ENCODE data around the gene DERL2.

Gene DERL2

DNA sequence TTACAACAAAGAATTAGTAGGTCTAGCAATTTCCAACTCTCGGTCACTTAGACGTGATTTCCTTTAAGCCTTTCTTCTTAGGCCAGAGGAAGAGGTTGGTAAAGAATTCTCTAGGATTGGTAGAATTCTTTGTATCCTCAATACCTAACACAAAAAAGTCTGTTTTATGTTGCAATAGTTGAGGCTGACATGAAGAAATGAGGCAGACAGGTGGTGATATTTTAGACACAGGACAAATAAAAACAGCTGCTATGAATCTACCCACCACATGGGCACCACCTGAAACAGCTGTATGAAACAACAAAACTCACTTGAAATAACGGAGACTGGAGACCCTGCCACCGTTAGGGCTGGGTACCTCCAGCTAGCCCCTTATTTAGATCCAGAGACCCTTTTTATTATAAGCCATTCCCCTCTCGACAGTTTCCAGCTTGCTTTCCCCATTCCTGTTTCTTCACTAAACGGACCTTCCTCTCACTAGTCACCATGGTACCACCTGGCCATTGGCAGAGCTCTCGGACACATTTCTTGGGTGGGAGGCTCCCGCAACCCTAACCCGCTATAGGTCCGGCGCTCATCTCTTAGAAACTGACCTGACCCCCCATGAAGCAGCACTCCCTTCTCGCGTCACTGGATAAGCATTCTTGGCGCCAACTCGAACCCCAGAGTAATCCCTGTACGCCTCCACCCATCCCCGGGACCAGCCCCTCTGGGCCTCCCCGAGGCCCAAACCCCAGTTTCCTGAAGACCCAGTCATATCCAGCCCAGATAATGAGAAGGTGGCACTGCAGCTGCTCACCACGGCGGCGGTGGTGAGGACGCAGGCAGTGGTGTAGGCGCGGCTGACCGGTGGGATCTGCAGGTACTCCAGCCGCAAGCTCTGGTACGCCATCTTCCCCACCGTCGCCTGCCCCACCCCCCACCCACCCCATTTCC, at the start of gene DERL2:
Gene DERL2 (minus strand): TSS at position 909 of the 936 bp plus-strand sequence. CDS start 17 bp downstream, at position 892.
- DNase-seq (ENCODE audit: low read depth in 2 of 3, low spot score in 2 of 3): no peak

DNA sequence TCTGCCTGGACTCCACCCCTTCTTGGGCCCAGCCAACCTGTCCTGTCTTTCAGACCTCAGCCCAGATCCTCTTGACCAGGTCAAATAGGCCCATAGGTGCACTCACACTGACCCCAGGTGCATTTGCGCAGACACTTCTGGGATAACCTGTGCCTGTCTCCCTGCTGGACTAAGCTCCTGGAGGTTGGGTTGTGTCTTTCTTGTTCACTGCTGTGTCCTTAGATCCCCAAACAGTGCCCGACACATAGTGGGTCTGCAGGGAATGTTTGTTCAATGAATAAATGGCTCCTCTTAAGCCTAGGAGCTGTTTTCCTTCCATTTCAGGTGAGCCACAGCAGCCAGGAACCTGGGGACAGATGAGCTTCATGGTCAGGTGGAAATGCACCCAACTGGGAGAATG, 49.5 kb upstream of the DERL2 start:
- no peak for DNase-seq (ENCODE audit: low read depth in 2 of 3, low spot score in 2 of 3)

DNA sequence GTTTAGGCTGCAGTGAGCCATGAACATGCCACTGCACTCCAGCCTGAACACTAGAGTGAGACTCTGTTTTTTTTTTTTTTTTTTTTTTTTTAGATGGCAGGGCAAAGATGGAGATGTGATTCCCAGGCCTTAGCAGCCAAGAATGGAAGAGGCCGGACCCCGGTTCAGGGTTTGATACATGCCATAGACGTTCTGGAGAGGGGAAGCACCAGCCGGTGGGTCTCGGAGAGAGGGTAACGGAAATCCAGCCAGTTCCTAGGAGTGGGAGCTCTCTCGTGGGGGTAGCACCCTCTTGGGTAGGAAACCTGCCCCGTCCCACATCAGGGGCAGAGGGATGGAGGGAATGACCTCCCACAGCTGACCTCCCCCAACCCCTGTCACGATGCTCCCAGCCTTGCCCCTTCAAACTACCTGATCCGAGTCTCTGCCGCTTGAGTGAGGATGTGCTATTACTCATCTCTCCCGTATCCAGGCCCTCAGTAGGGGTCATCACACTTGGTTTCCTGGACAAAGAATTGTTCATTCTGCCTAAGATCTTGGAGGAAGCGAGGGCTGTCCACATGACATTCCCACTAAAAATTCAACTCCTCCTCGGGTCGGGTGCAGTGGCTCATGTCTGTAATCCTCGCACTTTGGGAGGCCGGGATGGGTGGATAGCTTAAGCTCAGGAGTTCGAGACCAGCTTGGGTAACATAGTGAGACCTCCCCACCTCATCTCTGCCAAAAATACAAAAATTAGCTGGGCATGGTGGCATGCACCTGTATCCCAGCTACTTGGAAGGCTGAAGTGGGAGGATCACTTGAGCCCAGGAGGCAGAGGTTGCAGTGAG, 47.7 kb upstream of the DERL2 start:
- DNase-seq (ENCODE audit: low read depth in 2 of 3, low spot score in 2 of 3): no peak

DNA sequence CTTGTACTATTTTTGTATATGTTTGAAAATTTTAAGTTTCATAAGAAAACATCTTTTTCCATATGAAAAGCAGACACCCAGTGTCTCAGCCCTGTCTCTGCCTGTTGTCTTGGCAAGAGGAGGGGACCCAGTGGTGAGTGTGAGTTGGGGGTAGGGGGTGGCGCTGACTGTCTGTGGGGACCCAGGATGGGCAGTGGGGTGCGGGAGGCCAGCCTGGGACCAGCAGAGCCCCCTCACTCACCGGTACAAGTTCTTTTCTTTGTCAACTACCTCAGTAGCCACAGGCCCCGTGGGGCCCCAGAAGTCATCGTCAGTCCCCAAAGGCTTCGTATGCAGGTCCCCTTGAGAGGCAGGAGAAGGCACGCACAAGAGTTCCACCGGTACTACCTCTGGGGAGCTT, 46.6 kb upstream of the DERL2 start:
- no peak for DNase-seq (ENCODE audit: low read depth in 2 of 3, low spot score in 2 of 3)

DNA sequence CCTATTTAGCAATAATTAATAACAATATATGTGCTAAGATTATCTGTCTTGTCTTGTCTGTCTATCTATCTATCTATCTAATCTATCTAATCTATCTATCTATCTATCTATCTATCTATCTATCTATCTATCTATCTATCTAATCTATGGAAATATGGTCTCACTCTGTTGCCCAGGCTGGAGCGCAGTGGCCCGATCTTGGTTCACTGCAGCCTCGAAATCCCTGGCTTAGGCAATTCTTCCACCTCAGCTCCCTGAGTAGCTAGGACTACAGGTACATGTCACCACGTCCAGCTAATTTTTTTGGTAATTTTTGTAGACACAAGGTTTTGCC, 45.1 kb upstream of the DERL2 start:
- no peak for DNase-seq (ENCODE audit: low read depth in 2 of 3, low spot score in 2 of 3)

- DNase-seq (ENCODE audit: low read depth in 2 of 3, low spot score in 2 of 3): no peak
Observed at GRCh38 chr17:5530265-5531084, 44.5 kb upstream of the DERL2 start.

- no peak for DNase-seq (ENCODE audit: low read depth in 2 of 3, low spot score in 2 of 3)
Observed at GRCh38 chr17:5527601-5528250, 41.7 kb upstream of the DERL2 start.

- DNase-seq (ENCODE audit: low read depth in 2 of 3, low spot score in 2 of 3): peak; percentile 34 to 55 (median 44)
Observed at GRCh38 chr17:5526821-5527598, 41.0 kb upstream of the DERL2 start.

- no peak for DNase-seq (ENCODE audit: low read depth in 2 of 3, low spot score in 2 of 3)
Observed at GRCh38 chr17:5523249-5523648, 37.3 kb upstream of the DERL2 start.

DNA sequence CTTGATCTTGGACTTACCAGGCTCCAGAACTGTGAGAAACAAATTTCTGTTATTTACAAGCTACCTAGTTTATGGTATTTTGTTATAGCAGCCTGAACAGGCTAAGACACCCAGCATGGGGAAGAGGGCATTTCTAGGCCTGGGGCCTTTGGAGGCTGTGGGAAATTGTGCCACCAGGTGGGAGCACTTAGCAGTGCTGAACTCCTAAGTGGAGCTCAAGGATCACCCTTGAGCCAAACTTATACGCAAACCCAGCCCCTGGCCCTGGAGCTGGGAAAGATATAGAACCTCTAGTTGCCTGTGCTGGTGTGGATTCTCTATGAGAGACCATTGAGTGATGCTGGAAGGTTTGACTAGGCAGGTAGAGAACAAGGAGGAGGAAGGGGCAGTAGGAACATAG, 36.5 kb upstream of the DERL2 start:
- no peak for DNase-seq (ENCODE audit: low read depth in 2 of 3, low spot score in 2 of 3)

DNA sequence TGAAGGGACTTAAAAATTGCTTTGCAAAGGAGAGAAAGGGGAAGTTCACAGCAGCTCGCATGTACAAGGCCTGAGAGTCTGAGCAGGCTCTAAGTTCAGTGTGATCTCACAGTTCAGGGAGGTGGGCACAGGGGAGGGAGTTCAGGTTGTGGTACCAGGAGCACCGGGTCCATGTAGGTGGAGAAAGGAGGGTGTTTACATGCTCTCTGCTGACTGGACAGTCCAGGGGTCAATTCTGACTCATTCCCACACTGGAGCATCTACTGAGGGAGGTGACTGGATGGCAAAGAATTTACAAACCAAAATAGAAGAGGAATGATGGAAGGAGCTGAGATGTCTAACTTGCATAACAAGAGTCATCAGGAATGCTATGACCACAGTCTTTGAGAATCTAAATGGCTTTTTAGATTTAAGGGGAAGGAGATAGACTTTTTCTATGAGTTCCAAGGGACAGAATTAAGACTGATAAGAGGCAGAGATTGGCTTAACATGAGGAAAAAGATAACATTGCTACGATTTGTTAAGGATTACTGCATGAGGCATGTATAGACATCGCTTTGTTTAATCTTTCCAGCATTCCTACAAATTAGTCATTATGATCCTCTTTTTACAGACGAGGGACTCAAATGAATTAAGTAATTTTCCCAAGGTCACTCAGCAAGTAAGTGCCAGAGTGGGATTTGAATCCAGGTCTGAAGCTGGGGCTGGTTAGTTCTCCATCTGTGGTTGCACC, 30.2 kb upstream of the DERL2 start:
- no peak for DNase-seq (ENCODE audit: low read depth in 2 of 3, low spot score in 2 of 3)

DNA sequence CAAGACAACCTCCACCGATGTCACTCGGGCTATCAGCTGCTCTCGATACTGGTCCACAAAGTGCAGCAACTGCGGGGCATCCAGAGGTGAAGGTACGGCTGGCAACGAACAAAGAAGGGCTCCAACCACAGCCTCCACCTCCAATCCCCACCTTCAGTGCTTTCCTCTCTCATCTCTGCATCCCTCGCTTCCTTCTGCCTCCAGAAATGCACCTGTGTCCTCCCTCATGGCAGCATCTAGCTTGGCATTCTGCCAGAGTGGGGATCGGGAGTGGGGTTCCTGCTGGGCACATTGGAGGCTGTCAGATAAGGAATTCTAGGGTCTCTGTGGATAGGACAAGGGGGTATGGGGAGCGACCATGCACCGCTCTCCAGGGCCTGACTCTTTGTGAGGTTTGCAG, 29.0 kb upstream of the DERL2 start:
- no peak for DNase-seq (ENCODE audit: low read depth in 2 of 3, low spot score in 2 of 3)

- DNase-seq (ENCODE audit: low read depth in 2 of 3, low spot score in 2 of 3): no peak
Observed at GRCh38 chr17:5513628-5514027, 27.6 kb upstream of the DERL2 start.

DNA sequence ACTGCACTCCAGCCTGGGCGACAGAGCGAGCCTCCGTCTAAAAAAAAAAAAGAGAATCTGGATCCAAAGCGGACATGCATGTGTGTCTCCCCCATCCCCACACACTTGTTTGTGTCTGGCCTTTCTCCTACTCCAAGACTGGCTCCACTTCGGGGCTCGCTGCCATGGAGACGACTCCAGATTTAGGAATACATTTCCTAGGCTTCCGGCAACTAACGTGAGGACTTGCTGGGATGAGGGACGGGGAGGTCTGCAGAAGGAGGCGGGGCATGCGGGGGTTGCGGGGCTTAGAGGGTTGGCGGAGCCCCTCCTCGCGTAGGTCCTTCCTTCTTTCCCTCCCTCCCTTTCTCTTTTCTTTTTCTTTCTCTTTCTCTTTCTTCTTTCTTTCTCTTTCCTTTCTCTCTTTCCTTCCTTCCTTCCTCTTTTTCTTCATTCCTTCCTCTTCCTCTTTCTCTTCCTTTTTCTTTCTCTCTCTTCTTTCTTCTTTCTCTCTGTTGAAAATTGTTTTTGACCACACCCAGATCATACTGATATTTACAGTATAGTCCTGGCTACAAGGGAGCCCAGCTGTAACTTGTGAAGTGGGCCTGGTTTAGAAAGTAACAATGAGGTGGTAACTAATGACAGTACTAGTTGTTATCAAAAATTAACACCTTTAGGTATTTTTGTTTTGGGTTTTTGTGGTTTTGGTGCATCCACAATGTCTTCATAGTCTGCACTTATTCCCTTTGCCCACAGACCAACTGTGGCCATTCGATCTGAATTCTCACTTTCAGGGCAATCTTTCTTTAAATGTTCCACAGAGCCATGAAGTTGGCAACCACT, 25.6 kb upstream of the DERL2 start:
- no peak for DNase-seq (ENCODE audit: low read depth in 2 of 3, low spot score in 2 of 3)

GRCh38 chr17:5510771-5511170, 24.8 kb upstream of the DERL2 start:
- no peak for DNase-seq (ENCODE audit: low read depth in 2 of 3, low spot score in 2 of 3)

- DNase-seq (ENCODE audit: low read depth in 2 of 3, low spot score in 2 of 3): no peak
Observed at GRCh38 chr17:5509482-5509881, 23.5 kb upstream of the DERL2 start.

DNA sequence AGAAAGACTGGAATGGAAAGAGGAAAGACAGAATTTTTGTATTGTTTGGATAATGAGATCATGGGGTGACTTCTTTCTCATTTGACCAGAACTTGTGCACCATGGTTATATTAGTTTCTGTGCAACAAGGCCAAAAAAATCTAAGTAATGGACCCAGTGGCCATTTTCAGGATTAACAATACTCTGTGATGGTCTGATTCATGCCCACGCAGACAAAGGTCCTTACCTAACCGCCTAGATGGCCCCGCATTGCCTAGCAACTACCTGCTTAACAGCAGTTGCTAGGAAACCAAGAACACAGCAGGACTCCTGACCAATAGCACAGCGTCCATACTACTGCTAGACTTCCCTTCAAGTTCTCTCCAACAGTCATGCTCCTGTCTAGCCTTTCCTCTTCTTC, 22.8 kb upstream of the DERL2 start:
- no peak for DNase-seq (ENCODE audit: low read depth in 2 of 3, low spot score in 2 of 3)

DNA sequence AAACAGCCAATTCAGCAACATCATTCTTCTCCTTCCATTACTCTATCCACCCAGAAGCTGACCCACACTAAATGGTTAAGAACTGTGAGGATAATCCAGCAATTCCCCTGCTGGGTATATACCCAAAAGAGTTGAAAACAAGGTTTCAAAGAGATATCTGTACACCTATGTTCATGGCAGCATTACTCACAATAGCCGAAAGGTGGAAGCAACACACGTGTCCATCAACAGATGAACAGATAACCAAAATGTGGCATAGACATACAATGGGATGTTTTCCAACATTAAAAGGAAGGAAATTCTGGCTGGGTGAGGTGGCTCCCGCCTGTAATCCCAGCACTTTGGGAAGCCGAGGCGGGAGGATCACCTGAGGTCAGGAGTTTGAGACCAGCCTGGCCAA, 20.3 kb upstream of the DERL2 start:
- no peak for DNase-seq (ENCODE audit: low read depth in 2 of 3, low spot score in 2 of 3)

DNA sequence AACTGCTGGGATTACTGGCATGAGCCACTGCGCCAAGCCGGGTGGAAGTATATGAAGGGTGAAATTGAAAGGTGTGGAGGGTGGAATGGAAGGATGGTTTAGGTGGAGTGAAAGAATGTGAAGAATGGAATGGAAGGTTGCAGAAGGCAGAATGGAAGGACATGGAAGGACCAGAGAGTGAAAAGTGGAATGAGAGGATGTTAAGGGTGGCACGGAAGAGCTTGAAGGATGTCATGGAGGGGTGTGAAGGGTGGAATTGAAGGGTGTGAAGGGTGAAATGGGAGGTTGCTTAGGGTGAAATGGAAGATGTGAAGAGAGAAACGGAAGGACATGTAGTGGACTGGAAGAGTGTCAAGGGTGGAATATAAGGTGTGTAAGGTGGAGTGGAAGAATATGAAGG, 16.6 kb upstream of the DERL2 start:
- DNase-seq (ENCODE audit: low read depth in 2 of 3, low spot score in 2 of 3): no peak

Measured in activated CD8-positive, alpha-beta memory T cell treated with anti-CD3 and anti-CD28 coated beads for 48 hours (primary cell).